HAP-1 (cell line): Measurements from ENCODE around the gene ITSN1.

ENCODE experiments used
- DNase-seq, 2 experiments: peaks; one replicate each; pipeline ENCODE4 v3.0.0-alpha.2; 2016 to 2020; ENCODE audit warnings: low spot score in 2 of 2
- H3K27me3 ChIP-seq: fragments of 250-450 bp; sonication (Bioruptor Pico); 2 replicates; pipeline ENCODE4 v1.5.1; 2020; ENCODE audit warnings: low read depth, mild to moderate bottlenecking, moderate library complexity
- H3K36me3 ChIP-seq: fragments of 250-450 bp; sonication (Bioruptor Pico); replicated peaks from 2 replicates; pipeline ENCODE4 v1.5.1; 2020; ENCODE audit warnings: mild to moderate bottlenecking
- H3K4me1 ChIP-seq: fragments of 250-450 bp; sonication (Bioruptor Pico); 2 replicates; pipeline ENCODE4 v1.5.1; 2020; ENCODE audit warnings: mild to moderate bottlenecking
- H3K4me3 ChIP-seq: fragments of 250-450 bp; sonication (Bioruptor Pico); 2 replicates; pipeline ENCODE4 v1.5.1; 2020; ENCODE audit warnings: mild to moderate bottlenecking, moderate library complexity
- H3K9me3 ChIP-seq: fragments of 250-450 bp; sonication (Bioruptor Pico); 2 replicates; pipeline ENCODE4 v1.5.1; 2020; ENCODE audit warnings: mild to moderate bottlenecking, moderate library complexity
- in situ Hi-C: fragments of 300-500 bp; cut with MboI; formaldehyde crosslinking; loops from 3 replicates; pipeline ENCODE4 v1.14.3; 2020; ENCODE audit warnings: low sequenced_read_pairs, inconsistent platforms, mixed read lengths

The ITSN1 gene

GRCh38 chr21:33940881-33941245 lies 298.6 kb downstream of the ITSN1 start:
- Histone ChIP-seq H3K36me3 (no peaks in the 10 kb centered on the region), H3K27me3 (no peaks in the 10 kb centered on the region), H3K4me3 (no peak overlapping the region), H3K4me1 (peaks cover 38% of the 10 kb centered on the region), H3K9me3 (peaks cover 3% of the 10 kb centered on the region; the same call in 1 of the 2 replicates)
- in situ Hi-C loops: no loop called here
- DNase-seq: no peak

GRCh38 chr21:33942426-33942825 lies 300.1 kb downstream of the ITSN1 start:
- in situ Hi-C loops: no loop called here
- H3K4me1 ChIP-seq: peaks cover 38% of the 10 kb centered on the region
- DNase-seq: peak; percentile 40 to 77
- peaks cover 3% of the 10 kb centered on the region; the same call in 1 of the 2 replicates for H3K9me3 ChIP-seq
- H3K4me3 ChIP-seq: no peak overlapping the region
- no peaks in the 10 kb centered on the region for H3K27me3 ChIP-seq
- no peaks in the 10 kb centered on the region for H3K36me3 ChIP-seq

- DNase-seq: no peak
- Histone ChIP-seq H3K27me3 (no peaks in the 10 kb centered on the region), H3K4me1 (peaks cover 45% of the 10 kb centered on the region), H3K9me3 (peaks cover 3% of the 10 kb centered on the region; the same call in 1 of the 2 replicates), H3K36me3 (no peaks in the 10 kb centered on the region), H3K4me3 (no peak overlapping the region)
- in situ Hi-C loops: no loop called here
These were observed 301.0 kb downstream of the ITSN1 start for GRCh38 chr21:33943293-33943692.

GRCh38 chr21:33944185-33944763 lies 302.0 kb downstream of the ITSN1 start:
- no peak overlapping the region for H3K4me3 ChIP-seq
- H3K9me3 ChIP-seq: peaks cover 3% of the 10 kb centered on the region; the same call in 1 of the 2 replicates
- in situ Hi-C loops: no loop called here
- H3K27me3 ChIP-seq: no peaks in the 10 kb centered on the region
- H3K4me1 ChIP-seq: peaks cover 51% of the 10 kb centered on the region
- no peak for DNase-seq
- no peaks in the 10 kb centered on the region for H3K36me3 ChIP-seq

GRCh38 chr21:33945652-33946270 lies 303.5 kb downstream of the ITSN1 start:
- in situ Hi-C loops: no loop called here
- Histone ChIP-seq H3K36me3 (no peaks in the 10 kb centered on the region), H3K9me3 (peaks cover 3% of the 10 kb centered on the region; the same call in 1 of the 2 replicates), H3K4me1 (peaks cover 48% of the 10 kb centered on the region), H3K27me3 (no peaks in the 10 kb centered on the region), H3K4me3 (no peak overlapping the region)
- DNase-seq: no peak

- Histone ChIP-seq H3K4me1 (peaks cover 30% of the 10 kb centered on the region), H3K4me3 (peak overlapping the region; percentile 13; the same call in 1 of the 2 replicates), H3K9me3 (peaks cover 3% of the 10 kb centered on the region; the same call in 1 of the 2 replicates), H3K36me3 (no peaks in the 10 kb centered on the region), H3K27me3 (no peaks in the 10 kb centered on the region)
- in situ Hi-C loops: no loop called here
- DNase-seq: peak; percentile 86 to 89
These were observed 305.3 kb downstream of the ITSN1 start for GRCh38 chr21:33947451-33948095.

- peak; percentile 75 to 82 for DNase-seq
- Histone ChIP-seq H3K36me3 (no peaks in the 10 kb centered on the region), H3K4me1 (peaks cover 23% of the 10 kb centered on the region), H3K9me3 (peaks cover 3% of the 10 kb centered on the region; the same call in 1 of the 2 replicates), H3K4me3 (peak overlapping the region; percentile 13; the same call in 1 of the 2 replicates), H3K27me3 (no peaks in the 10 kb centered on the region)
- in situ Hi-C loops: no loop called here
These were observed 306.0 kb downstream of the ITSN1 start for GRCh38 chr21:33948096-33948950.

- Histone ChIP-seq H3K4me1 (peaks cover 20% of the 10 kb centered on the region), H3K27me3 (no peaks in the 10 kb centered on the region), H3K9me3 (no peaks in the 10 kb centered on the region), H3K36me3 (no peaks in the 10 kb centered on the region), H3K4me3 (no peak overlapping the region)
- DNase-seq: no peak
- in situ Hi-C loops: no loop called here
These were observed 306.7 kb downstream of the ITSN1 start for GRCh38 chr21:33948951-33949444.
